H1 (cell line): ENCODE results near the gene ASTN2. TPM values are rescaled to one million over a fixed set of nuclear protein-coding genes. Genes with fewer than 3 reads are reported as not detected.
"Not testable (repeated sequence)": the region's sequence is repeated elsewhere in the genome, so short reads cannot be mapped to it uniquely, and the experiment has no call there.

Experiments
- CTCF ChIA-PET: fragments of 300-600 bp; sonication (Branson Sonifier 250); formaldehyde crosslinking; loops from one replicate; lab custom pipeline; 2021; ENCODE audit not compliant: partially characterized antibody; lab: Charles Lee
- POLR2A ChIA-PET: fragments of 300-600 bp; sonication (Branson Sonifier 250); formaldehyde crosslinking; loops from one replicate; lab custom pipeline; 2021; ENCODE audit warnings: inconsistent platforms; ENCODE audit not compliant: partially characterized antibody; lab: Charles Lee
- DNase-seq, 2 experiments: peaks; one replicate each; pipeline versions ENCODE4 v3.0.0 to v3.0.0-alpha.2; 2010 to 2022; ENCODE audit warnings: low spot score in 2 of 2, low read depth in 1 of 2, mixed read lengths in 1 of 2
- FAIRE-seq: peaks from 2 replicates; lab custom pipeline; 2011; peaks lifted over from hg19 to GRCh38; lab: Jason Lieb, UNC
- H2AFZ ChIP-seq: 2 replicates; pipeline ENCODE4 v1.8.1; 2012; ENCODE audit warnings: low read length, inconsistent platforms
- H2AK5ac ChIP-seq: 2 replicates; pipeline ENCODE4 v1.6.1; 2013; ENCODE audit warnings: low read depth, low read length
- H2BK120ac ChIP-seq: replicated peaks from 2 replicates; pipeline ENCODE3; 2013; ENCODE audit warnings: low read depth, low read length, inconsistent platforms
- H2BK12ac ChIP-seq: 2 replicates; pipeline ENCODE4 v1.6.1; 2013; ENCODE audit warnings: low read depth, low read length
- H2BK15ac ChIP-seq: 2 replicates; pipeline ENCODE4 v1.6.1; 2013; ENCODE audit warnings: low read length
- H2BK20ac ChIP-seq: 2 replicates; pipeline ENCODE4 v1.6.1; 2013; ENCODE audit warnings: low read length
- H2BK5ac ChIP-seq: 2 replicates; pipeline ENCODE4 v1.6.1; 2013; ENCODE audit warnings: low read depth, low read length
- H3K14ac ChIP-seq: 2 replicates; pipeline ENCODE4 v1.6.1; 2013; ENCODE audit warnings: inconsistent platforms; ENCODE audit not compliant: insufficient read length
- H3K18ac ChIP-seq: 2 replicates; pipeline ENCODE4 v1.6.1; 2013; ENCODE audit warnings: low read length; ENCODE audit errors: extremely low read depth
- H3K23ac ChIP-seq: 2 replicates; pipeline ENCODE4 v1.6.1; 2013; ENCODE audit warnings: inconsistent platforms; ENCODE audit not compliant: insufficient read length
- H3K23me2 ChIP-seq: 2 replicates; pipeline ENCODE4 v1.6.1; 2013; ENCODE audit warnings: low read depth, low read length
- H3K27ac ChIP-seq: 2 replicates; pipeline ENCODE4 v1.6.1; 2011; ENCODE audit warnings: low read depth, low read length, inconsistent platforms
- H3K27me3 ChIP-seq, 4 experiments: replicated peaks in 1 of 4; 1 replicate in 1 of 4; 2 replicates in 3 of 4; pipeline versions ENCODE4 v1.6.1 to v1.8.1; 2011 to 2013; ENCODE audit warnings: low read length in 3 of 4, mild to moderate bottlenecking in 3 of 4, inconsistent platforms in 2 of 4, mixed read lengths in 2 of 4, moderate library complexity in 1 of 4; ENCODE audit not compliant: control insufficient read depth in 3 of 4, insufficient read depth in 3 of 4; ENCODE audit errors: extremely low read depth in 1 of 4
- H3K36me3 ChIP-seq, 4 experiments: 2 replicates each; pipeline versions ENCODE4 v1.6.1 to v1.8.1; 2011 to 2013; ENCODE audit warnings: mild to moderate bottlenecking in 4 of 4, low read length in 3 of 4, moderate library complexity in 2 of 4, control low read depth in 1 of 4, inconsistent platforms in 1 of 4; ENCODE audit not compliant: insufficient read depth in 4 of 4, control insufficient read depth in 2 of 4
- H3K4ac ChIP-seq: replicated peaks from 2 replicates; pipeline ENCODE3; 2013; ENCODE audit warnings: low read length, low read depth, mixed read lengths, inconsistent platforms; ENCODE audit not compliant: insufficient read length
- H3K4me1 ChIP-seq, 4 experiments: replicated peaks in 1 of 4; 1 replicate in 1 of 4; 2 replicates in 3 of 4; pipeline versions ENCODE4 v1.6.1 to v1.8.1; 2011 to 2013; ENCODE audit warnings: low read length in 3 of 4, inconsistent platforms in 2 of 4, mixed read lengths in 1 of 4; ENCODE audit not compliant: insufficient read depth in 4 of 4, control insufficient read depth in 3 of 4
- H3K4me2 ChIP-seq, 2 experiments: 2 replicates each; pipeline versions ENCODE4 v1.6.1 to v1.8.1; 2011 to 2013; ENCODE audit warnings: low read depth in 2 of 2, low read length in 2 of 2, control low read depth in 1 of 2, inconsistent platforms in 1 of 2, mild to moderate bottlenecking in 1 of 2; ENCODE audit not compliant: insufficient read depth in 1 of 2
- H3K4me3 ChIP-seq, 4 experiments: fragments of 200-600, 300-600 bp in 1 of 4; sonication (generic), shearing (Covaris generic), sonication (Bioruptor Twin) in 1 of 4; 2 replicates each; pipeline versions ENCODE4 v1.5.1 to v1.8.1; 2011 to 2016; ENCODE audit warnings: low read length in 4 of 4, low read depth in 3 of 4, control low read depth in 2 of 4, inconsistent platforms in 2 of 4, mild to moderate bottlenecking in 2 of 4, mixed read lengths in 1 of 4, moderate library complexity in 1 of 4; ENCODE audit not compliant: insufficient read depth in 2 of 4; ENCODE audit errors: extremely low read depth in 1 of 4
- H3K56ac ChIP-seq: replicated peaks from 2 replicates; pipeline ENCODE3; 2013; ENCODE audit warnings: low read depth, mild to moderate bottlenecking, mixed read lengths, low read length, inconsistent platforms; ENCODE audit not compliant: insufficient read length
- H3K79me1 ChIP-seq: 2 replicates; pipeline ENCODE4 v1.6.1; 2013; ENCODE audit warnings: low read depth, low read length, control low read depth
- H3K79me2 ChIP-seq, 2 experiments: 2 replicates each; pipeline versions ENCODE4 v1.6.1 to v1.8.1; 2012 to 2013; ENCODE audit warnings: low read length in 2 of 2, mild to moderate bottlenecking in 2 of 2, inconsistent platforms in 1 of 2; ENCODE audit not compliant: insufficient read depth in 2 of 2, control insufficient read depth in 1 of 2
- H3K9ac ChIP-seq, 4 experiments: replicated peaks in 1 of 4; 1 replicate in 1 of 4; 2 replicates in 3 of 4; pipeline versions ENCODE4 v1.6.1 to v1.8.1; 2011 to 2013; ENCODE audit warnings: low read depth in 3 of 4, low read length in 3 of 4, control low read depth in 2 of 4, mild to moderate bottlenecking in 2 of 4, moderate library complexity in 2 of 4, inconsistent platforms in 1 of 4; ENCODE audit errors: extremely low read depth in 1 of 4
- H3K9me3 ChIP-seq, 2 experiments: 2 replicates each; pipeline versions ENCODE4 v1.6.1 to v1.8.1; 2012 to 2013; ENCODE audit warnings: mild to moderate bottlenecking in 2 of 2, moderate library complexity in 2 of 2, control low read depth in 1 of 2, inconsistent platforms in 1 of 2, low read depth in 1 of 2, low read length in 1 of 2, mixed read lengths in 1 of 2; ENCODE audit not compliant: insufficient read depth in 2 of 2
- H4K20me1 ChIP-seq, 2 experiments: replicated peaks in 1 of 2; 2 replicates each; pipeline versions ENCODE3 to v1.8.1; 2011 to 2013; ENCODE audit warnings: inconsistent platforms in 2 of 2, low read length in 2 of 2, mild to moderate bottlenecking in 1 of 2; ENCODE audit not compliant: insufficient read depth in 2 of 2, control insufficient read depth in 1 of 2
- H4K5ac ChIP-seq: 2 replicates; pipeline ENCODE4 v1.6.1; 2013; ENCODE audit warnings: low read length, low read depth, mixed read lengths, inconsistent platforms; ENCODE audit not compliant: insufficient read length
- H4K8ac ChIP-seq: 2 replicates; pipeline ENCODE4 v1.8.0; 2013; ENCODE audit warnings: mild to moderate bottlenecking, moderate library complexity, low read length, inconsistent platforms; ENCODE audit not compliant: insufficient read depth; ENCODE audit errors: extremely low read depth
- H4K91ac ChIP-seq: replicated peaks from 2 replicates; pipeline ENCODE3; 2013; ENCODE audit warnings: low read length, mixed read lengths, inconsistent platforms; ENCODE audit not compliant: insufficient read length
- CTCF ChIP-seq, 3 experiments: IDR thresholded peaks; 1 replicate in 2 of 3; 2 replicates in 1 of 3; pipeline versions ENCODE4 v1.5.1 to v1.6.1; 2011; ENCODE audit warnings: low read length in 3 of 3, mild to moderate bottlenecking in 3 of 3, inconsistent platforms in 2 of 3, low read depth in 1 of 3, moderate library complexity in 1 of 3; ENCODE audit not compliant: insufficient read depth in 1 of 3; ENCODE audit errors: control extremely low read depth in 1 of 3
- MAX ChIP-seq: IDR thresholded peaks from 2 replicates; pipeline ENCODE4 v1.6.1; 2012; ENCODE audit warnings: inconsistent platforms
- WGBS, 2 experiments: shearing (Covaris generic) in 1 of 2; methylation state at CpG; one replicate each; pipeline versions ENCODE4 v1.1.6 to v1.1.7; 2013 to 2015; ENCODE audit warnings: low lambda C conversion rate in 2 of 2, mixed read lengths in 2 of 2, inconsistent platforms in 1 of 2, low coverage in 1 of 2, missing lambda C conversion rate in 1 of 2; ENCODE audit not compliant: insufficient replicate concordance in 2 of 2, insufficient coverage in 1 of 2, insufficient read length in 1 of 2; ENCODE audit errors: extremely low coverage in 1 of 2, missing lambda C conversion rate in 1 of 2; 5-methylcytosine and 5-hydroxymethylcytosine counted together
- polyA plus RNA-seq, 7 experiments: library from polyadenylated mRNA; depleted of rRNA in 3 of 7; stranded (reverse) in 5 of 7; unstranded in 2 of 7; fragments of >200 nt in 5 of 7; fragments of 200-250 nt in 2 of 7; gene quantifications; 1 replicate in 5 of 7; 2 replicates in 1 of 7; 4 replicates in 1 of 7; pipeline versions ENCODE4 v1.2.1 to v1.2.3, GENCODE V29; 2011 to 2013; ENCODE audit warnings: missing spikeins in 2 of 7, mixed read lengths in 2 of 7
- total RNA-seq: library from RNA; stranded (reverse); fragmentation: NEBNext Ultra II Directional; extraction: Animal tissue kit (Norgen Biotek cat#: 25700); gene quantifications from 2 replicates; pipeline ENCODE4 v1.2.1, GENCODE V29; 2021

ASTN2 gene
- total and polyA plus RNA-seq, 2 of the 8 experiments (the other 6 are each of a cell fraction or from before 2014, with no cell fraction given): 8.2 to 13.7 TPM

- peak; percentile 34 to 40 (median 38) for TF ChIP-seq CTCF (IDR thresholded peaks at IDR 0.05; ENCODE audit: control extremely low read depth in 1 of 3, insufficient read depth in 1 of 3, low read depth in 1 of 3, low read length in 3 of 3)
- TF ChIP-seq MAX: no peak
- TF ChIP-seq, all 59 proteins: peak for 4
Observed at GRCh38 chr9:116842658-116843057, 572.2 kb downstream of the ASTN2 start (continued).

- not testable (repeated sequence) for H4K20me1 ChIP-seq, H3K23ac ChIP-seq, H2AK5ac ChIP-seq, H3K23me2 ChIP-seq, H2BK120ac ChIP-seq, H3K14ac ChIP-seq, H3K4me2 ChIP-seq, H2BK5ac ChIP-seq, H3K9me3 ChIP-seq, H4K5ac ChIP-seq, DNase-seq, H3K79me1 ChIP-seq, H3K79me2 ChIP-seq, H3K9ac ChIP-seq, H3K56ac ChIP-seq, H3K36me3 ChIP-seq, H3K27me3 ChIP-seq, H2BK20ac ChIP-seq, FAIRE-seq, H3K4me3 ChIP-seq, H4K8ac ChIP-seq, H2BK12ac ChIP-seq, H3K27ac ChIP-seq, H3K18ac ChIP-seq, H2BK15ac ChIP-seq, H2AFZ ChIP-seq
- Histone ChIP-seq H3K4ac (peak overlapping the region; percentile 87), H3K4me1 (peaks cover 8 to 29% (median 19%) of the 10 kb centered on the region in 4 experiments; a peak in 6 of 7 replicates), H4K91ac (peak overlapping the region; percentile 75)
- ChIA-PET CTCF (interaction anchor here (0.7 to 3.2 kb wide), 5 partner anchors 21 to 103 kb away, joined by 3 to 20 read pairs (median 3); no protein-coding TSS in a partner anchor), POLR2A (interaction anchor here (0.7 to 1.3 kb wide), 2 partner anchors 16 to 183 kb away, joined by 3 read pairs; no protein-coding TSS in a partner anchor)
- WGBS, 2 experiments: 91% methylated on average over 6 of the region's 7 CpGs; no CpG with 5 or more reads in 1 of the 2 experiments
Observed at GRCh38 chr9:116838468-116838867, 576.4 kb downstream of the ASTN2 start.
